Activated CD8-positive, alpha-beta T cell treated with anti-CD3 and anti-CD28 coated beads for 36 hours (primary cell): Measurements from ENCODE around the gene ANO7. TPM values are rescaled to one million over a fixed set of nuclear protein-coding genes. Genes with fewer than 3 reads are reported as not detected.

Experiments
- ATAC-seq: fragments of 200-7000 bp; cut with Tn5 transposase; one replicate; pipeline ENCODE4 v1.10.0; 2021; ENCODE audit warnings: mild to moderate bottlenecking, moderate library complexity
- CTCF ChIA-PET: fragments of 350-600 bp; sonication (Branson Sonifier 250); formaldehyde crosslinking; loops from one replicate; lab custom pipeline; 2021; ENCODE audit warnings: antibody characterized with exemption; lab: Charles Lee
- POLR2A ChIA-PET: fragments of 350-600 bp; sonication (Branson Sonifier 250); formaldehyde crosslinking; loops from one replicate; lab custom pipeline; 2021; ENCODE audit warnings: antibody characterized with exemption; lab: Charles Lee
- DNase-seq: peaks from one replicate; pipeline ENCODE4 v3.0.0-alpha.2; 2020
- H3K27ac Mint-ChIP-seq: one replicate; pipeline ENCODE4 v1.8.0; 2021; ENCODE audit warnings: mild to moderate bottlenecking, mixed read lengths
- H3K27me3 Mint-ChIP-seq: one replicate; pipeline ENCODE4 v1.8.0; 2021; ENCODE audit warnings: mixed read lengths
- H3K36me3 Mint-ChIP-seq: one replicate; pipeline ENCODE4 v1.8.0; 2021; ENCODE audit warnings: low read depth, mixed read lengths
- H3K4me1 Mint-ChIP-seq: one replicate; pipeline ENCODE4 v1.8.0; 2021; ENCODE audit warnings: low read depth, mixed read lengths
- H3K4me3 Mint-ChIP-seq: one replicate; pipeline ENCODE4 v1.8.0; 2021; ENCODE audit warnings: mild to moderate bottlenecking, moderate library complexity, mixed read lengths
- H3K9me3 Mint-ChIP-seq: one replicate; pipeline ENCODE4 v1.8.0; 2021; ENCODE audit warnings: mixed read lengths
- CTCF ChIP-seq: fragments of 200-600 bp; IDR thresholded peaks from one replicate; pipeline ENCODE4 v1.8.0; 2022; ENCODE audit warnings: antibody characterized with exemption, mild to moderate bottlenecking
- intact Hi-C: fragments of 100-400 bp; cut with micrococcal nuclease; formaldehyde crosslinking; loops from one replicate; pipeline ENCODE4 v1.10.0; 2022
- total RNA-seq, 2 experiments: library from RNA; stranded (reverse); gene quantifications; one replicate each; pipeline ENCODE4 v1.2.3, GENCODE V29; 2021

The ANO7 gene
- total RNA-seq, 2 experiments from 2014 or later: 5.1 to 5.4 TPM

GRCh38 chr2:241249654-241250053 lies 61.2 kb downstream of the ANO7 start:
- intact Hi-C loops: no loop called here
- Mint-ChIP-seq H3K27me3 (no peaks in the 10 kb centered on the region), H3K4me3 (no peak overlapping the region), H3K36me3 (peaks cover 64% of the 10 kb centered on the region), H3K27ac (no peak overlapping the region), H3K4me1 (no peaks in the 10 kb centered on the region), H3K9me3 (no peaks in the 10 kb centered on the region)
- TF ChIP-seq CTCF: no peak
- DNase-seq (no peak), ATAC-seq (no peak)
- CTCF ChIA-PET: no interaction called here
- POLR2A ChIA-PET: interaction anchor here (1.0 kb wide), 1 partner anchor 23 kb away, joined by 3 read pairs; no protein-coding TSS in a partner anchor

GRCh38 chr2:241252778-241253475 lies 64.5 kb downstream of the ANO7 start:
- Mint-ChIP-seq H3K4me3 (no peak overlapping the region), H3K4me1 (peaks cover 2% of the 10 kb centered on the region), H3K36me3 (peaks cover 67% of the 10 kb centered on the region), H3K27me3 (no peaks in the 10 kb centered on the region), H3K9me3 (no peaks in the 10 kb centered on the region), H3K27ac (no peak overlapping the region)
- intact Hi-C loops: no loop called here
- ChIA-PET POLR2A (interaction anchor here (1.1 kb wide), 1 partner anchor 28 kb away, joined by 3 read pairs; no protein-coding TSS in a partner anchor), CTCF (no interaction called here)
- no peak for DNase-seq
- TF ChIP-seq CTCF: no peak
- ATAC-seq: no peak

GRCh38 chr2:241254904-241255351 lies 66.5 kb downstream of the ANO7 start:
- Mint-ChIP-seq H3K9me3 (no peaks in the 10 kb centered on the region), H3K36me3 (peaks cover 52% of the 10 kb centered on the region), H3K4me3 (no peak overlapping the region), H3K27me3 (no peaks in the 10 kb centered on the region), H3K4me1 (peaks cover 6% of the 10 kb centered on the region), H3K27ac (no peak overlapping the region)
- TF ChIP-seq CTCF: no peak
- DNase-seq (no peak), ATAC-seq (no peak)
- POLR2A ChIA-PET: no interaction called here
- intact Hi-C loops: no loop called here
- CTCF ChIA-PET: no interaction called here

GRCh38 chr2:241255542-241256167 lies 67.2 kb downstream of the ANO7 start:
- intact Hi-C loops: no loop called here
- Mint-ChIP-seq H3K36me3 (peaks cover 48% of the 10 kb centered on the region), H3K9me3 (no peaks in the 10 kb centered on the region), H3K4me3 (no peak overlapping the region), H3K4me1 (peaks cover 6% of the 10 kb centered on the region), H3K27me3 (no peaks in the 10 kb centered on the region), H3K27ac (no peak overlapping the region)
- ATAC-seq (no peak), DNase-seq (no peak)
- ChIA-PET CTCF (no interaction called here), POLR2A (no interaction called here)
- TF ChIP-seq CTCF: no peak

GRCh38 chr2:241256168-241256545 lies 67.7 kb downstream of the ANO7 start:
- Mint-ChIP-seq H3K4me1 (peaks cover 6% of the 10 kb centered on the region), H3K36me3 (peaks cover 48% of the 10 kb centered on the region), H3K4me3 (no peak overlapping the region), H3K9me3 (no peaks in the 10 kb centered on the region), H3K27me3 (no peaks in the 10 kb centered on the region), H3K27ac (no peak overlapping the region)
- intact Hi-C loops: no loop called here
- ATAC-seq: no peak
- no peak for TF ChIP-seq CTCF
- ChIA-PET CTCF (no interaction called here), POLR2A (no interaction called here)
- DNase-seq: no peak
